Right renal cortex interstitium (tissue), 3 donors: ENCODE data around the gene BBX. TPM values are rescaled to one million over a fixed set of nuclear protein-coding genes. Genes with fewer than 3 reads are reported as not detected.
A peak's percentile ranks its signal among the peaks of the same experiment; 100 is the strongest.
"Not testable (repeated sequence)": the region's sequence is repeated elsewhere in the genome, so short reads cannot be mapped to it uniquely, and the experiment has no call there.

Experiments
- DNase-seq, 3 donors: peaks; one replicate each; pipeline ENCODE4 v3.0.0-alpha.2; 2013; ENCODE audit warnings: low read depth in 3 of 3, low spot score in 2 of 3
- polyA plus RNA-seq, 3 donors: library from polyadenylated mRNA; unstranded; fragments of 120-200 nt; gene quantifications; one replicate each; pipeline ENCODE4 v1.2.1, GENCODE V29; 2013; ENCODE audit not compliant: insufficient read length in 3 of 3

BBX gene
- polyA plus RNA-seq, 3 donors, result 63.8 to 72.0 (median 69.0) TPM

DNA sequence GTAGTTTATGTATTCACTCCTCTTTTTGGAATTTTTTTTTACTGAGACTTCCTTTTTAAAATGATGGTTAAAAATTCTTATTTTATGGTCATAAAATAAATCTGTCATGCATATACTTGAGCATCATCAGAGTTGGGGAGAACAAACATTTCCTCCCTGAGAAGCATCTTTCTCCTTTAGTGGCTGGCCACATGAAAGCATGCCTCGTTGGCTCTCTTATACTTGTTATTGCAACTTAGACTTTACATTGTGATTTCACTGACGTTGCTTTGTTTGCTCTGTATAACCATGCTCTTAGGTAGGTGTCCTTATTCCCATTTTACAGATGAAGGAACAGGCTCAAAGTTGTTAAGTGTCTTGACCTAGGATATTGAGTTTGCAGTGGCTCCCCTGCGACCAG is 18.1 kb downstream of the BBX start:
- DNase-seq, result no peak

DNA sequence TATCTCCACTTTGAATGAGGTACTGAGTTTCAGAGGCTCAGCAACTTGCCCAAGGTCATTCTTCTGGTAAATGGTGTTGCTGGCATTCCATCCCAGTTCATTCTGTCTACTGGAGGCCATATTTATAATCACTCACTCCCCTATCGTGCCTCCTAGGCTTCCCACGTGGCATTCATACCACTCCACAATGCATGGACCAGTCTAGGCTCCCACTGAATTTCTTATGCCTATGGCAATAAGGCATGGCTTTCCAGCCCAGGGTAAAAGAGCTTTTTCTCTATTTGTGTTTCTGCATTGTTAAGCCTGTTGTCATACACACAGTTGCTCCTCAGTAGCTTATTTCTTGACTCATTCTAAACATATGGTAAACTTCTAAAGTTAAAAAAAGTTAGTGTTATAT is 19.9 kb downstream of the BBX start:
- no peak for DNase-seq

DNA sequence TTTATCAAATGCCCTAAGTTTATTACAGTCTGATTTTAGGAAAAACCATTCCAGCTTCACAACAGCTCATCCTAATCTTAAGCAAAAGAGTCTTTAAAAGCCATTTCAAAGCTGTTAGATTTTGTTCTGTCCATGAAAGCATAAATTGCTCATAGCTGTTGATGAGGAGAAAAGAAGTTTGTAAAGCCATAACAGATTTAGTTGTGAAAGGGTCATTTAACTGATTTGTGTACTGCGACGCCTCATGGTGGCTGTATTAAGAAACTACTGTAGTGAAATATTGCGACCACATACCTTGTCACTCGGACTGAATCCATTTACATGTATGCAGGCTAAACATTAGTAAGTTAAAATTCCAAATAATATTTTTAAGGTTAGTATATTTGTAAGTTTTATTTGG is 20.9 kb downstream of the BBX start:
- peak in 1 of 3 donors; percentile 7 for DNase-seq

DNA sequence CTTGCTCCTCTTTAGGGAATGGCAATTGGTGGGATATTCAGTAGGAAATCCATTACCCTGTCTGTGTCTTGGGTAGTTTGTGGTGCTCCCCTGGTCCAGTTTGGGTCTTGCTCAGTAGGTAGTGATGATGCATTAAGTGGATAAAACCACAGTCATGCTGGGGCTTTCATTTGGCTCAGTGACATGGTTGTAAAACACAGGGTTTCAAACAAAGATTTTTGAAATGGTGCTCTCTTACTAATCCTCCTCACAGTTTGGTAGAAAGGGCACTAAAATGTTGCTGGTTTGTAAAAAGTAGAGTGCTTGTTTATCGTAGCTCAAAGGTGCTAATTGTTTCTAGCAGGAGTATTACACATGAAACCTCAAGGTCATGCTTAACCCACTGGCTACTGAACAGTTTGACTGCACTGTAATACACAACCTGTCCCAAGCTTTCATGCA is 22.9 kb downstream of the BBX start:
- DNase-seq, result no peak

DNA sequence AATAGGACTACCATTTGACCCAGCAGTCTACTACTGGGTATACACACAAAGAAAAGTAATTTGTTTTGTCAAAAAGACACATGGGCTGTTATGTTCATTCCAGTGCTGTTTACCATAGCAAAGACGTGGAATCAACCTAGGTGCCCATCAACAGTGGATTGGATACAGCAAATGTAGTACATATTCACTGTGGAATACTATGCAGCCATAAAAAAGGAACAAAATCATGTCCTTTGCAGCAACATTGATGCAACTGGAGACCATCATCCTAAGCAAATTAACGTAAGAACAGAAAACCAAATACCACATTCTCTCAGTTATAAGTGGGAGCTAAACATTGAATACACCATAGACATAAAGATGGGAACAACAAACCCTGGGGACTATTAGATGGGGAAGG is 25.8 kb downstream of the BBX start:
- DNase-seq, result no peak

DNA sequence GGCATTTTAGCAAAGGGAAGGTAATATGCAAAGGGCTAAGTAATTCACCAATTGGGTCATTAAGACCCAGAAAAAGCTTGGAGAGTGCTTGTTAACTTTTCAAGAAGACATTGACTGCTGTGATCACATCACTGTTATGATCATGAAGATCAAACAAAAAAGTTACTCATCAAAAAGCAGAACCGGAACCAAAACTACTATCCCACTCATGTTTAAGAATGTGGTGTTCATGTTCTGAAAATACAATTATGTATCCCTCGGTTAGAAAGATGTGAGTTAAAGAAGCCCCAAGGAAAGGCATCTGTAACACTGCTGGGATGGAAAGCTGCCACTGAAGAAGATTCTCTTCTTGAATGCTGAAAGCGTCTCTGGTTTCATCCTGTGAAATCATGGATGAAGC is 32.6 kb downstream of the BBX start:
- no peak for DNase-seq

DNA sequence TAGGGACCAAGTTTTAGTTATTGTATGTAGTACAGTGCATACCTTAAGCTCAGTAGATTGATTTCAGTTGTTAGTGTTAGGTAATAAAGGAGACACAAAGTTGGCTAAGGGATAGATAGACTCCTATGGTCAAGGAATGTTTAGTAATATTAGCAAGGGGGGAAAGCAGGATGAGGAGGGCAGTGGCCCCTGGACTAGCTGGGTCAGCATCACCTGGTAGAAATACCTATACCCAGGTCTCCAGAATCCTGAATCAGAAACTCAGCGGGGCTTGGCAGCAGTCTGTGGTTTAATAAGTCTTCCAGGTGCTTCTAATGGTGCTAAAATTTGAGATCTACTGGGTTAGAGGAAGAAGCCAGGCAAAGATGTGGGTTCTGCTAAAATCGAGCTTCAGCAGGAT is 35.0 kb downstream of the BBX start:
- no peak for DNase-seq

DNA sequence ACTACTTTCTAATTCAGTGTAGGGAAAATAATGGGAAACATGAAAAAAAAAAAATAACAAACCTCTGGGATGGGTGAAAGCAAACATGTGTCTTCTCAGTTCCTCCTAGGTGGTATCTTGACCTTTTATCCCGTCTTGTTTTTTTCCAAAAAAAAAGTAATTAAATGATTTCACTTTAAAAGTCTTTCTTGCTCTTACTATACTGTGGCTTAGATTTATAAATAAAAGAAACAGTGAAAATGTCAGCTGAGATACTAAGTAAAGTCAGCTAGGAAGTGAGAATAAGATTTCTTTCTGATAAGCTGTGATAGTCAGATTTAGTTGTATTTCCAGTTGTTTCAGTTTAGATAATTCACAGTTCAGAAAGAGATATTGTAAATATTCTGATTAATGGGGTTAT is 37.4 kb downstream of the BBX start:
- no peak for DNase-seq

DNA sequence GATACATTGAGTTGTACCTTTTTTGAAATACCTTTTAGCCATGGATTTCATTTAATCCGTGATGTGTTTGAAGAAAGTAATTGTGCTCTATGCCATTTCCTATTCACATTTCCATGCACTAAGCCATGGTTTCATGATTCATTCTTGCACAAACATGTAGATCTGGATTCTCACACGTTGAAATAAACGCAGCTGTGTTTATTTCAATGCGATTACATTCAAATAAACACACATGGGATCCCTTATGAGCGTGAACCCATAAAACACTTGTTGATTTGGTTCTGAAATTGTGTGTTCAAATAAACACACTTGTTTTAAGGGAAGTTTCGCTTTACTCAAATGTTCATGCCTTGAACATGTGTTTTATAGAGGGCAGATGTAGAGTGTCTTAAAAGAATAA is 39.2 kb downstream of the BBX start:
- no peak for DNase-seq

DNA sequence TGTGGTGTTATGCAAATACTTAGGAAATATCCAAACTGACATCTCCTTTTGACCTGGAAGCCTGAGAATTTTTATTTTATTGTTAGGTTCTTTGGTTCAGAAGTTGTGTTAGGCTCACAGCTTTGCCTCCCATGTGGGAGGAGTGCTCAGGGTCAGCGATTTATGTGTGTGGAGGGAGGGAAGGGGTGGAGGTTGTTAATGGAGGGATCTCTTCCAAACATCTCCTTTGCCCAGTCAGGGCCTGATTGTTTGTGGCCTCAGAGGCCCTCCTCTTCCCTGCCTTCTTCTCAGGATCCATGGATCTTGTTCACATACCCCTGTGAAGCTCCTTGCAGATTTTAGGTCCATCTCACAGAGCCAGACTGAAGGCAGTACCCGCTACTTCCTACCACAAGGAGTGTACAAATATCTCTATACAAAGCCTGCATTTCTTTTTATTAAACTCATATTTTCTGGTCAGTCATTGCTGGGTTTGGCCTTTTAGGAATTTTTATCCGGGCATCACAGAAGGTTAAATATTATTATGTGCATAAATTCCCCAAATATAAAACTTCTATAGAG is 40.3 kb downstream of the BBX start:
- DNase-seq, result no peak

DNA sequence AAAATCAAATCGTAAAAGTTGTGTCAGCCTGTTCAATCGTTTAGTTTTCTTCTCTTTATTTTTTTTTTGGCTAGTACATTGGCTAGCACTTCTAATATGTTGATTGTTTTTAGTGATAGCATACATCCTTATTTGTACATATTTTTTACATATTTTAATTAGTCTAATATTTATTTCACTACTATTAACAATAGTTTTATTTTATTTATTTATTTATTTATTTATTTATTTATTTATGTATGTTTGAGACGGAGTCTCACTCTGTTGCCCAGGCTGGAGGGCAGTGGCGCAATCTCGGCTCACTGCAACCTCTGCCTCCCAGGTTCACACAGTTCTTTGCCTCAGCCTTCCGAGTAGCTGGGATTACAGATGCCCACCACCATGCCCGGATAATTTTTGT is 42.5 kb downstream of the BBX start:
- DNase-seq, result not testable (repeated sequence)

DNA sequence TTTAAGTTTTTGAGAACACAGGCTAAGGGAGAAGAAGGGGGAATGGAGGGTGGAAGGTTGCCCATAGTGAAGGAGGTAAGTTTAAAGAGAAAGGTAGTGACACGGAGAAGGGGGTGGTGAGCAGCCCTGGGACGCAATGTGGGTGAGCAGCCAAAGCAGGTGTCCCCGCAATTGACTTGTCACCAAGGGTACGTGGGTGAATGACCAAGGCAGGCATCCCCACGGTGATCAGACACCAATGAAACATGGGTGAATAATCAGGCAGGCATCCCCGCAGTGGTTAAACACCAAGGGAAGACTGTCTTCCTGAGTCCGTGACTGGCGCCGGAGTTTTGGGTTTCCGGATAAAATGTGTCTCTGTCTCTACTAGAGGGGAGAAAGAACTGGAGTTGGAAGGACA is 48.3 kb downstream of the BBX start:
- not testable (repeated sequence) for DNase-seq

DNA sequence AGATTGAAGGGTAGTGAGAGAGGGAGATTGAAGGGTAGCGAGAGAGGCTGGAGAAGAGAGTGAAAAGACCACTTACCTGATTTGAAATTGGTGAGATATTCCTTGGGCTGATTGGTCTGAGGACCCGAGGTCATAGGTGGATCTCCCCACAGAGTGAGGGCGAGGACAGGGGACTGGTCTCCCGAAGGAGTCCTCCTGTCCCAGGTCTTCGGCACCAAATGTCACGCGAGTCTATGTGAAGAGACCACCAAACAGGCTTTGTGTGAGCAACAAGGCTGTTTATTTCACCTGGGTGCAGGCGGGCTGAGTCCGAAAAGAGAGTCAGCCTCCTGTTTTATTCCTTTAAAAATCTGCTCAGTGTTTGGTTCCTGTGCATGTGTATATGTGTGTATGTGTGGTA is 48.7 kb downstream of the BBX start:
- DNase-seq, result not testable (repeated sequence)

DNA sequence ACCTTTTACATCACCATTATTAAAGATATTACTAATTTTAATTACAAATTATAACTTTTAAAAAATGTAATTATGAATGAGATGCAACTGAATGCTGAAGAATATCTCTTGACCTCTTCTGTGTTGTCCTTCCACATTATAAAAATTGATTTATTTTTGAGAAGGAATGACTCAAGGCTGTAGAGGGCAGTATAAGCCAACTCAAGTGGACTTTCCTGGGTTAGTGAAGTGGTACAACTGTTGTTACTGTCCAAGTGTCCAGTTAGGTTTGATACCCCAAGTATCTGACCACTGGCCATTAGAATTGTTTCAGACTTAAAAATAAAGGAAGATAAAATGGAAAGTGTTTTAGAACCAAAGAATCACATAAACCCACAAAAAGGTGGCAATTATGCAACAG is 51.9 kb downstream of the BBX start:
- no peak for DNase-seq

DNA sequence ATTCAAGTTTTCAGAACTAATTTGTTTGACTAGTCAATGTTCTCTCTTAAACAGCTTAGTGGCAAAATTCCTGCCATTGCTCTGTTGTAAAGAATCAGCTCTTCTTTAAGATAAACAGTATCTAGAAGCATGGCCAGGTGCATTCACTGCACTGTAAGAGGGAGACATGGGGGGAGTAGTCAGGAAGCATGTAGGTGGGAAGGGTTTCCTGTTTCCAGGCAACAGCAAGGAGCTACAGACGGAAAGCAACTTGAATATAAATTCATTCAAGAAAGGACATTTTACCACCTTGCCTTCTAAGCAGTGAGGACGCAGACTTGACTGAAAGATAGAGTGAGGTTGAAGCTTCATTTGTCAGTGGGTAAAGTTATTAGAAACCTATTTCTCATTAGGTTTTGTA is 55.3 kb downstream of the BBX start:
- no peak for DNase-seq

DNA sequence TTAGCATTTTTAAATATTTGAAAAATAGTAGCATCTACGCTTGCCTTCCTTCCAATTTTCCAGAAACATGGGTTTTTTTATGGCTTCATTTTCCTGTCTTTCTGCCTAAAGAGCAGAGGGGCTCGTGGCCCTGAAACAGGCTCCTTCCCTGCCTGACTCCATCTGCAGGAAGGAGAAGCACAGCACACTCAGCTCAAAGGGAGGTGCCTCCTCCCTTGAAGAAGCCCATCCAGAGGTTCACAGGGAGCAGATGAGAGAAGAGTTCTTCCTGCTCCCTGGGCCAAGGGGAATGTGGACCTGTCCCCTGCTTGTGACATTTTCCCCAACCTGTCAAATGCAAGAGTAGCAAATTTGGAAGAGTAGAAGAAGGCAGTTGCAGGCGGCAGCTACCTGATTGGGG is 55.8 kb downstream of the BBX start:
- DNase-seq, result no peak

DNA sequence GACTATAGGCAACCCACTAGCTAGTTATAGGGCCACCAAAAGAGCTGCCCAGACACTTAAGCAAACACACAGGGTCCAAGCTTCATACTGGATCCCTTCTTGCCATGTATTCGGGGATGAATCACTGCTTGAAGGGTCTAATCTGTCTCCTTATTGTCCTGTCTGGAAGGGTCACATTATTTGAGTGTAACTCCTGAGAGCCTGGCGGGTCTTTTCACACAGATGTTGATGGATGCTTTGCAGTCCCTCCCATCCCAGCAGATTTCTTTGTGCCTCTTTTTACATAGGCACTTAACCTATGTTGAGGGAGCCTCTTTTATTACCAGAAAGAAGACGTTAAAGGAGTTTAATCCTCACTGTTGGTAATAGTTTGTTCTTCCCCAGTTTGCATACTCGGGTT is 56.6 kb downstream of the BBX start:
- DNase-seq, result no peak

DNA sequence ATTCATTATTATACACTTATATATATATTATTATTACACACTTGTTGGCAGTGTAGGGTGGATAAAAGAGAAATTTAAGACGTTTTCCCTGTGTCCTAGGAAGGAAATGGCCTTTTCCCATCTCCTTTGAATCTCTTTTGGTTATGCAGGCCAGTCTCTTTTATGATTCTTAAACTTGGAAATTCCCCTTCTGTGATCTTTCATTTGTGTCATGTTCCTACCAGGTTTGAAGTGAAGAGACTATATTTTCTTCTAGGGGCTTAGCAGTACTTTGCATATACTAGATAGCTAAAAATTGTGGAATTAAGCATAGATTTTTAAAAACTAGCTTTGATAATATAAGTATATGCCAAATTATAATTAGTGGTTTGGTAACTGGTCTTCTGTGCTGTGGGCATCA is 58.5 kb downstream of the BBX start:
- no peak for DNase-seq

DNA sequence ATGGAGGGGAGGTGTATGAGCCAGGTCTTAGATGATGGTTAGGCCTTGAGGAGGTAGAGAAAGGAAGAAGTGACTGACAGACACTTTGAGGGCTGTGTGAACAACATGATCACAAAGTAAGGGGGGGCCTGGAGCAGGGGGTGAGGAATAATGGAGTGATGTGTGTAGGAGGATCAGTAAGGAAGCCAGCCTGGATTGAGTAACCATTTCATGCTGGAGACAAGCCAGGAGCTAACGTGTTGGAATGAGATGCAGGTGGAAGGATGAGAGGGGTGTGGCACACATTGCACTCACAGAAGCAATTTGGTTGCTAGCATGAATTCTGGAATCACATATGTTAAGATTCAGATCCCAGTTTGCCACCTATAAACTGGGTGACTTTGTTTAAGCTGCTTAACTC is 65.5 kb downstream of the BBX start:
- DNase-seq, result no peak

DNA sequence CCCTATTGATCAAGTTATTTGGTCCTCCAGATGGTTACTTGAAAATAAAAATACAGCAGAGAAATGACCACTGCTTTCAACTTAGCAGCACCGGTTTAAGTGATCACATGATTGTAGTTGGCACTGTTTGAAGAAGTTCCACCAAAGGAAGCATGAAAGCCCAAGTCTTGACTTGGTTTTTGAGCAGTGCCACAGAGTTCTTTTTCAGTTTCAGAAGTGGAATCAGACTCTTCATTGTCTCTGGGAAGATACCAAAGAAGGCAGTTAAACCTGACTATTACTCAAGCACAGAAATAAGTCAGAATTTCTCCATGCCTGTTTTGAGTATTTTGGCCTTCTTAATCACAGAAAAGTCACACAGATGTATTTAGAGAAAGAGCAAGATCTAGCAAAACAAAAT is 66.7 kb downstream of the BBX start:
- DNase-seq, result no peak

DNA sequence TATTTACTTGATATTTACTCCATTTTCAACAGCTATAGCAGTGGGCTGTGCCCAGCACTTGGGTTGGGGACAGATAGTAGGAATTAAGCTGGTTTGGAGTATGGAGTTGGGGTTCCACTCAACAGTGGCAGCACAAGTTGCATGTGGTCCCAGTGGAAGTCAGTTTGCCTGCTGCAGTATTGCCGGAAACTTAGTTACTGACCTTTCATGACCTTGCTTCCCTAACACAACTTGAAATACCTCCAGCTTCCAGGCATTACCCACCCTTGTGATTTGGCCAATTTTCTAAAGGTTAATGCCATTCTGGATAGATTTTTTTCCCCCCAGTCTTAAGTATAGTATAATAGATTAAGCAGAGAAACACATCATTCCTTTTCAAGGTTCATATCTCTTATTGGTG is 68.0 kb downstream of the BBX start:
- no peak for DNase-seq

DNA sequence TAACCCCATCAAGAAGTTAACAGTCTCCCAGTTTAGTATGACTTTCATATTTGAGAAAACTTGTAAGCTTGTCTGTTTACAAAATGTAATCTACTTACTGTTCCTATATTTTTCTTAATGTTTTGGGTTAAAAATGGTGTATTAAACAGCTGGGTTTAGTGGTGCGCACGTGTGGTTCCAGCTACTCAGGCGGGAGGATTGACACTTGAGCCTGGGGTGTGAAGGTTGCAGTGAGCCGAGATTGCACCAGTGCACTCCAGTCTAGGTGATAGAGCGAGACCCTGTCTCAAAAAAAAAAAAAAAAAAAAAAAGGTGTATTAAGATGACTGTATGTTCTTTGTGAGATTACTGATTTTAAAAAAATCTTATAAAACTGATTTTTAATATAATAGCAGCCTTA is 69.3 kb downstream of the BBX start:
- no peak for DNase-seq

DNA sequence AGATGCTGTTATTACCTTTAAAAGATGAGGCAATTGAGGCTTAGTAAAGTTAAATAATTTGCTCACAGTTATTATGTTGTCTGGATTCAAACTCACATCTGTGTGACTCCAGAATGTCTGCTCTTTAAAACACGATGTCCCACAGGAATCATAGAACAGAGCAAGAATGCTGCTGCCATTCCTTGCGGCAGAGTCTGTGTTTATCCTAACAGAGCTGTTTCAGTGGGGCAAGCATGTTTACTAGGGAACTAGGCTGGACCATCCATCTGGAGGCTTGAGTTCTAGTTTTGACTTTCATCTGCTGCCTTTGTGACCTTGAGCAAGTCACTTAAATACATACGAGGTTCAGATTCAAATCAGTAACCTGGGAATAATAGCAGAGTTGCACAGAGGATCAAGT is 72.1 kb downstream of the BBX start:
- no peak for DNase-seq

DNA sequence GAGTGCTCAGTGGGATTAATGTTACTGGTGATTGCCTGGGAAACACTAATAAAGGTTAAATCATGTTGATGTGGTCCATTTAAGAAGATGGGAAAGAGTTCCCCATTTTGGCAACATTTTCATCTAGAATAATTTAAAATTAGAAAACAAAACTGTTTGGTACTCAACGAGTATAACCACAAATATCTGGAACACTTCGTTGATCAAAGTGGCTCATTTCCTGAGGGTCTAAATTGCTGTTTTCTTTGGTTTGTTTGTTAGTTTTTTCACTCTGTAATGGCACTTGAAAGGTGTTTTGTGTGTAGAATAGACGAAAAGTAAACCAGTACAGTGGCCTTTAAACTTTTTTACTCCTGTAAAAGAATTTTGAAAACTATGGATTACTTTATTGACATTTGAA is 73.9 kb downstream of the BBX start:
- DNase-seq, result no peak
